HCT116 (cell line): ENCODE data around the gene UBL4B. TPM values are rescaled to one million over a fixed set of nuclear protein-coding genes. Genes with fewer than 3 reads are reported as not detected.

Experiments
- ATAC-seq: fragments of 200-7000 bp; cut with Tn5 transposase; 2 replicates; pipeline ENCODE4 v1.9.1; 2020; ENCODE audit warnings: mild to moderate bottlenecking, moderate library complexity
- BruUV-seq: library from RNA; stranded (reverse); fragments of 400-500 nt; replicated peaks from 2 replicates; lab custom pipeline; 2021; lab: Mats Ljungman, UMichigan
- CTCF ChIA-PET: fragments of 300-600 bp; sonication (Branson Sonifier 250); formaldehyde crosslinking; loops from one replicate; lab custom pipeline; 2021; ENCODE audit warnings: antibody characterized with exemption; lab: Charles Lee
- POLR2A ChIA-PET: fragments of 300-600, 350-600 bp; sonication (Branson Sonifier 250); formaldehyde crosslinking; loops from one replicate; lab custom pipeline; 2021; ENCODE audit warnings: antibody characterized with exemption; lab: Charles Lee
- RAD21 ChIA-PET, 2 experiments: fragments of 300-600 bp; sonication (Branson Sonifier 250); formaldehyde crosslinking; loops; one replicate each; lab custom pipeline; 2023; ENCODE audit warnings: low total read pairs in 2 of 2; ENCODE audit not compliant: uncharacterized antibody in 2 of 2, unreplicated experiment in 2 of 2, low non-redundant PET in 1 of 2; lab: Charles Lee
- DNase-seq: peaks from one replicate; pipeline ENCODE4 v3.0.0-alpha.2; 2010; ENCODE audit warnings: low read depth, low spot score
- H2AFZ ChIP-seq: fragments of 200-600 bp; shearing (Covaris generic), sonication (generic); 2 replicates; pipeline ENCODE4 v1.6.1; 2017; ENCODE audit warnings: low read depth, mixed run types, mixed read lengths, antibody characterized with exemption, low read length; ENCODE audit not compliant: poor library complexity, severe bottlenecking
- H3K27ac ChIP-seq: 2 replicates; pipeline ENCODE4 v1.5.1; 2012; ENCODE audit warnings: low read depth, low read length
- H3K27me3 ChIP-seq: fragments of 200-600 bp; sonication (generic); 2 replicates; pipeline ENCODE4 v1.6.1; 2016; ENCODE audit warnings: mixed run types, low read length, mixed read lengths; ENCODE audit not compliant: insufficient read depth
- H3K36me3 ChIP-seq, 2 experiments: fragments of 200-500 bp in 1 of 2; fragments of 200-600 bp in 1 of 2; sonication (Bioruptor generic) in 1 of 2; sonication (generic) in 1 of 2; 2 replicates each; pipeline versions ENCODE4 v1.5.1 to v1.6.1; 2014 to 2016; ENCODE audit warnings: low read length in 2 of 2, inconsistent platforms in 1 of 2, mixed read lengths in 1 of 2, mixed run types in 1 of 2; ENCODE audit not compliant: insufficient read depth in 2 of 2, control insufficient read depth in 1 of 2
- H3K4me1 ChIP-seq, 2 experiments: fragments of 200-600 bp in 1 of 2; sonication (generic) in 1 of 2; 2 replicates each; pipeline versions ENCODE4 v1.5.1 to v1.6.1; 2012 to 2017; ENCODE audit warnings: low read length in 2 of 2, inconsistent platforms in 1 of 2, mild to moderate bottlenecking in 1 of 2, mixed read lengths in 1 of 2, mixed run types in 1 of 2, moderate library complexity in 1 of 2; ENCODE audit not compliant: insufficient read depth in 2 of 2, control insufficient read depth in 1 of 2
- H3K4me2 ChIP-seq: fragments of 200-600 bp; sonication (generic); 2 replicates; pipeline ENCODE4 v1.6.1; 2017; ENCODE audit warnings: mixed run types, low read length, mixed read lengths
- H3K4me3 ChIP-seq, 2 experiments: fragments of 200-600 bp in 1 of 2; sonication (generic) in 1 of 2; replicated peaks in 1 of 2; 2 replicates each; pipeline ENCODE4 v1.5.1; 2011 to 2016; ENCODE audit warnings: low read length in 2 of 2, control low read depth in 1 of 2, low read depth in 1 of 2, mild to moderate bottlenecking in 1 of 2, mixed read lengths in 1 of 2, mixed run types in 1 of 2
- H3K79me2 ChIP-seq: fragments of 200-600 bp; sonication (generic); 2 replicates; pipeline ENCODE4 v1.6.1; 2017; ENCODE audit warnings: mild to moderate bottlenecking, mixed run types, low read length, moderate library complexity, mixed read lengths; ENCODE audit not compliant: insufficient read depth
- H3K9ac ChIP-seq: fragments of 200-600 bp; sonication (generic); 2 replicates; pipeline ENCODE4 v1.6.1; 2016; ENCODE audit warnings: low read length, mixed read lengths
- H3K9me2 ChIP-seq: fragments of 200-600 bp; sonication (generic), shearing (Covaris generic); 2 replicates; pipeline ENCODE4 v1.6.1; 2017; ENCODE audit warnings: mixed run types, mild to moderate bottlenecking, moderate library complexity; ENCODE audit not compliant: insufficient read depth
- H3K9me3 ChIP-seq, 2 experiments: fragments of 200-500 bp in 1 of 2; fragments of 200-600 bp in 1 of 2; sonication (Bioruptor generic) in 1 of 2; sonication (generic) in 1 of 2; 2 replicates each; pipeline ENCODE4 v1.6.1; 2014 to 2017; ENCODE audit warnings: low read length in 2 of 2, mixed read lengths in 2 of 2, inconsistent platforms in 1 of 2, low read depth in 1 of 2, mild to moderate bottlenecking in 1 of 2, mixed run types in 1 of 2, moderate library complexity in 1 of 2; ENCODE audit not compliant: control insufficient read depth in 1 of 2, insufficient read depth in 1 of 2
- H4K20me1 ChIP-seq: fragments of 200-600 bp; sonication (generic), shearing (Covaris generic); 2 replicates; pipeline ENCODE4 v1.6.1; 2017; ENCODE audit warnings: mixed run types, mild to moderate bottlenecking, moderate library complexity; ENCODE audit not compliant: insufficient read depth
- ATF3 ChIP-seq: IDR thresholded peaks from 2 replicates; pipeline ENCODE4 v1.6.1; 2012
- CBX3 ChIP-seq: IDR thresholded peaks from 2 replicates; pipeline ENCODE4 v1.6.1; 2012; ENCODE audit warnings: low read depth
- EZH2 ChIP-seq: fragments of 200-600 bp; sonication (generic); IDR thresholded peaks from 2 replicates; pipeline ENCODE4 v1.6.1; 2017; ENCODE audit warnings: antibody characterized with exemption, mixed run types
- EZH2phosphoT487 ChIP-seq: fragments of 200-600 bp; IDR thresholded peaks from 2 replicates; pipeline ENCODE4 v1.6.1; 2018; ENCODE audit warnings: antibody characterized with exemption, borderline replicate concordance
- FOSL1 ChIP-seq: IDR thresholded peaks from 2 replicates; pipeline ENCODE4 v1.6.1; 2012; ENCODE audit warnings: low read depth
- JUND ChIP-seq: IDR thresholded peaks from 2 replicates; pipeline ENCODE4 v1.6.1; 2012
- MAX ChIP-seq: IDR thresholded peaks from 2 replicates; pipeline ENCODE4 v1.6.1; 2012
- POLR2A ChIP-seq: IDR thresholded peaks from 2 replicates; pipeline ENCODE4 v1.7.0; 2011; ENCODE audit warnings: borderline replicate concordance; ENCODE audit not compliant: insufficient read depth, insufficient read length; ENCODE audit errors: extremely low read depth
- REST ChIP-seq: IDR thresholded peaks from 2 replicates; pipeline ENCODE4 v1.6.1; 2012; ENCODE audit warnings: low read depth
- SIN3A ChIP-seq: IDR thresholded peaks from 2 replicates; pipeline ENCODE4 v1.6.1; 2012; ENCODE audit warnings: low read depth
- SP1 ChIP-seq: IDR thresholded peaks from 2 replicates; pipeline ENCODE4 v1.6.1; 2012; ENCODE audit warnings: low read depth
- ZFX ChIP-seq: fragments of 450-650 bp; IDR thresholded peaks from 2 replicates; pipeline ENCODE4 v1.6.1; 2017
- intact Hi-C: fragments of 100-400 bp; cut with micrococcal nuclease; formaldehyde crosslinking; loops from 2 replicates; pipeline ENCODE4 v1.10.0; 2022
- total RNA-seq: library from RNA; stranded (reverse); gene quantifications from one replicate; pipeline ENCODE4 v1.2.1, GENCODE V29; 2021; ENCODE audit not compliant: unreplicated experiment

The UBL4B gene
- total RNA-seq, 1 experiment from 2014 or later = 0.57 TPM

GRCh38 chr1:110118636-110119396 lies 6.6 kb downstream of the UBL4B start:
- BruUV-seq = no TSS peak
- ATAC-seq = peak; percentile 52; the same call in 1 of the 2 replicates
- RAD21 ChIA-PET = no interaction called here
- Histone ChIP-seq H3K4me1 (peaks cover 0 to 11% of the 10 kb centered on the region in 2 experiments; a peak in 2 of 4 replicates), H2AFZ (no peak overlapping the region), H3K27me3 (peaks cover 3% of the 10 kb centered on the region; the same call in 1 of the 2 replicates), H3K79me2 (no peaks in the 10 kb centered on the region), H3K9ac (no peak overlapping the region), H3K4me2 (0 out of 2 replicates have a peak overlapping the region, but pooled peaks have one; percentile 22), H3K9me2 (no peaks in the 10 kb centered on the region), H4K20me1 (no peaks in the 10 kb centered on the region), H3K36me3 (no peaks in the 10 kb centered on the region), H3K4me3 (no peak overlapping the region), H3K27ac (no peak overlapping the region), H3K9me3 (peaks cover 4 to 10% of the 10 kb centered on the region in 2 experiments; a peak in 2 of 4 replicates)
- POLR2A ChIA-PET = no interaction called here
- intact Hi-C loops = no loop called here
- DNase-seq = no peak
- CTCF ChIA-PET = interaction anchor here (0.9 to 2.4 kb wide), 2 partner anchors 13 to 31 kb away, joined by 3 to 14 read pairs; no protein-coding TSS in a partner anchor
- no peak for TF ChIP-seq MAX
- no peak for TF ChIP-seq POLR2A
- no peak for TF ChIP-seq FOSL1
- no peak for TF ChIP-seq SP1
- no peak for TF ChIP-seq ZFX
- no peak for TF ChIP-seq ATF3
- TF ChIP-seq JUND = no peak
- no peak for TF ChIP-seq EZH2
- TF ChIP-seq REST = no peak
- TF ChIP-seq CBX3 = no peak
- no peak for TF ChIP-seq SIN3A
- no peak for TF ChIP-seq EZH2phosphoT487
